Measurements from ENCODE around the gene MYL6.

GRCh38 chr12:56134897-56135296, 23.3 kb upstream of the MYL6 start:
- TF ChIP-seq CTCF (IDR thresholded peaks at IDR 0.05) (no peak), POLR2A (IDR thresholded peaks at IDR 0.05) (no peak)

Data from right lobe of liver (tissue), 4 donors.